ENCODE measurements around the gene LTBP2.

- TF ChIP-seq POLR2A (IDR thresholded peaks at IDR 0.05; ENCODE audit: low read length) (peak; percentile 3), GATA1 (IDR thresholded peaks at IDR 0.05; ENCODE audit: low read depth, low read length) (no peak)
Measured at GRCh38 chr14:74495356-74495755, 116.7 kb downstream of the LTBP2 start.
